Activated CD8-positive, alpha-beta T cell treated with anti-CD3 and anti-CD28 coated beads for 36 hours (primary cell): ENCODE results near the gene C7orf33. TPM values are rescaled to one million over a fixed set of nuclear protein-coding genes. Genes with fewer than 3 reads are reported as not detected.

Experiments
- ATAC-seq: fragments of 200-7000 bp; cut with Tn5 transposase; one replicate; pipeline ENCODE4 v1.10.0; 2021; ENCODE audit warnings: mild to moderate bottlenecking, moderate library complexity
- CTCF ChIA-PET: fragments of 350-600 bp; sonication (Branson Sonifier 250); formaldehyde crosslinking; loops from one replicate; lab custom pipeline; 2021; ENCODE audit warnings: antibody characterized with exemption; lab: Charles Lee
- POLR2A ChIA-PET: fragments of 350-600 bp; sonication (Branson Sonifier 250); formaldehyde crosslinking; loops from one replicate; lab custom pipeline; 2021; ENCODE audit warnings: antibody characterized with exemption; lab: Charles Lee
- DNase-seq: peaks from one replicate; pipeline ENCODE4 v3.0.0-alpha.2; 2020
- H3K27ac Mint-ChIP-seq: one replicate; pipeline ENCODE4 v1.8.0; 2021; ENCODE audit warnings: mild to moderate bottlenecking, mixed read lengths
- H3K27me3 Mint-ChIP-seq: one replicate; pipeline ENCODE4 v1.8.0; 2021; ENCODE audit warnings: mixed read lengths
- H3K36me3 Mint-ChIP-seq: one replicate; pipeline ENCODE4 v1.8.0; 2021; ENCODE audit warnings: low read depth, mixed read lengths
- H3K4me1 Mint-ChIP-seq: one replicate; pipeline ENCODE4 v1.8.0; 2021; ENCODE audit warnings: low read depth, mixed read lengths
- H3K4me3 Mint-ChIP-seq: one replicate; pipeline ENCODE4 v1.8.0; 2021; ENCODE audit warnings: mild to moderate bottlenecking, moderate library complexity, mixed read lengths
- H3K9me3 Mint-ChIP-seq: one replicate; pipeline ENCODE4 v1.8.0; 2021; ENCODE audit warnings: mixed read lengths
- CTCF ChIP-seq: fragments of 200-600 bp; IDR thresholded peaks from one replicate; pipeline ENCODE4 v1.8.0; 2022; ENCODE audit warnings: antibody characterized with exemption, mild to moderate bottlenecking
- intact Hi-C: fragments of 100-400 bp; cut with micrococcal nuclease; formaldehyde crosslinking; loops from one replicate; pipeline ENCODE4 v1.10.0; 2022
- total RNA-seq, 2 experiments: library from RNA; stranded (reverse); gene quantifications; one replicate each; pipeline ENCODE4 v1.2.3, GENCODE V29; 2021

C7orf33 gene
- total RNA-seq, 2 experiments from 2014 or later = not detected

GRCh38 chr7:148575640-148576411, 14.7 kb upstream of the C7orf33 start:
- no peak overlapping the region for H3K27ac Mint-ChIP-seq
- DNase-seq = peak; percentile 85
- peak; percentile 89 for TF ChIP-seq CTCF
- ChIA-PET POLR2A (interaction anchor here (0.9 to 1.3 kb wide), 2 partner anchors 122 to 184 kb away, joined by 3 to 8 read pairs; partner anchors contain the start of gene CUL1), CTCF (interaction anchor here (0.8 to 4.6 kb wide), 42 partner anchors 8 to 521 kb away, joined by 3 to 41 read pairs (median 5); partner anchors contain the start of gene CUL1)
- H3K36me3 Mint-ChIP-seq = no peaks in the 10 kb centered on the region
- H3K9me3 Mint-ChIP-seq = no peaks in the 10 kb centered on the region
- peak; percentile 97 for ATAC-seq
- H3K4me1 Mint-ChIP-seq = peaks cover 11% of the 10 kb centered on the region
- peaks cover 11% of the 10 kb centered on the region for H3K27me3 Mint-ChIP-seq
- H3K4me3 Mint-ChIP-seq = no peak overlapping the region
- intact Hi-C loops = loop anchor here (2.0 to 10.0 kb wide), 3 partner anchors 121 to 387 kb away; partner anchors contain the start of gene CUL1

DNA sequence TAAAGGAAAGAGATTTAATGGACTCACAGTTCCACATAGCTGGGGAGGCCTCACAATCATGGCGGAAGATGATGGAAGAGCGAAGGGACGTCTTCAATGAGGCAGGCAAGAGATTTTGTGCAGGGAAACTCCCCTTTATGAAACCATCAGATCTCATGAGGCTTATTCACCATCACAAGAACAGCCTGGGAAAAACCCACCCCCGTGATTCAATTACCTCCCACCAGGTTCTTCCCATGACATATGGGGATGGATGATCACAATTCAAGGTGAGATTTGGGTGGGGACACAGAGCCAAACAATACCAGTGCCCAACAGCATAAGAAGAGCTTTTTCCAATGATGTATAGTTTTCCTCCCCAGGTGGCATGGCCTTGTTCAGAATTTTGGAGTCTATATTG, 11.2 kb upstream of the C7orf33 start:
- Mint-ChIP-seq H3K36me3 (no peaks in the 10 kb centered on the region), H3K27ac (no peak overlapping the region), H3K4me1 (peaks cover 16% of the 10 kb centered on the region), H3K27me3 (peaks cover 4% of the 10 kb centered on the region), H3K4me3 (no peak overlapping the region), H3K9me3 (no peaks in the 10 kb centered on the region)
- TF ChIP-seq CTCF = no peak
- peak; percentile 15 for DNase-seq
- intact Hi-C loops = loop anchor here (5.0 to 10.0 kb wide), 2 partner anchors 118 to 195 kb away; partner anchors contain the start of gene CUL1
- CTCF ChIA-PET = no interaction called here
- ATAC-seq = no peak
- POLR2A ChIA-PET = no interaction called here

- Mint-ChIP-seq H3K27ac (no peak overlapping the region), H3K27me3 (no peaks in the 10 kb centered on the region), H3K9me3 (no peaks in the 10 kb centered on the region), H3K4me3 (no peak overlapping the region), H3K4me1 (peaks cover 24% of the 10 kb centered on the region), H3K36me3 (no peaks in the 10 kb centered on the region)
- no peak for TF ChIP-seq CTCF
- no peak for ATAC-seq
- DNase-seq = no peak
- intact Hi-C loops = no loop called here
- CTCF ChIA-PET = interaction anchor here (1.0 to 1.1 kb wide), 2 partner anchors 149 to 271 kb away, joined by 3 read pairs; no protein-coding TSS in a partner anchor
- POLR2A ChIA-PET = interaction anchor here (0.7 to 1.1 kb wide), 2 partner anchors 118 to 213 kb away, joined by 3 read pairs; no protein-coding TSS in a partner anchor
Measured at GRCh38 chr7:148580446-148580845, 10.1 kb upstream of the C7orf33 start.

- ATAC-seq = no peak
- Mint-ChIP-seq H3K4me3 (no peak overlapping the region), H3K4me1 (peaks cover 19% of the 10 kb centered on the region), H3K27ac (no peak overlapping the region), H3K36me3 (no peaks in the 10 kb centered on the region), H3K9me3 (no peaks in the 10 kb centered on the region), H3K27me3 (no peaks in the 10 kb centered on the region)
- intact Hi-C loops = no loop called here
- ChIA-PET CTCF (interaction anchor here (0.5 to 1.1 kb wide), 2 partner anchors 172 to 270 kb away, joined by 3 read pairs; no protein-coding TSS in a partner anchor), POLR2A (interaction anchor here (1.1 kb wide), 1 partner anchor 117 kb away, joined by 3 read pairs; no protein-coding TSS in a partner anchor)
- DNase-seq = no peak
- TF ChIP-seq CTCF = no peak
Measured at GRCh38 chr7:148581624-148582023, 8.9 kb upstream of the C7orf33 start.
